ENCODE measurements around the gene PLCH1.

DNA sequence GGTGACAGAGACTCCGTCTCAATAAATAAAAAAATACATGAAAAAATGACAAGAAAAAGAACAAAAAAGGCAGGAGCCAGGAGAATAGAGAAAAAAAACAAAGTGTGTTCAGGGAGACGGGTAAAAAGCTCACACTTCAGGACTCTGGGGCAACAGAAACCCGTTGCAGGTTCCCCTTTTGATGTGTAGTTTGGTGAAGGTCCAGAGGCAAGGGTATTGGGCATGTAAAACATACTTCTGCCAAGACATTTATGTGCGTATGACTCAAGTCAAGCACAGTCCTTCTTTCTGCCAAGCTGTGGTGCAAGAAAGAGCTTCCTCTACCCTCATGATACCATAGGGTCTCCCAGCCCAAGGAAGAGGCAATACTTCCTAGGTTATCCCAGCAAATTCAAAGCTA is 418.0 kb downstream of the PLCH1 start:
- TF ChIP-seq, protein P1, sequence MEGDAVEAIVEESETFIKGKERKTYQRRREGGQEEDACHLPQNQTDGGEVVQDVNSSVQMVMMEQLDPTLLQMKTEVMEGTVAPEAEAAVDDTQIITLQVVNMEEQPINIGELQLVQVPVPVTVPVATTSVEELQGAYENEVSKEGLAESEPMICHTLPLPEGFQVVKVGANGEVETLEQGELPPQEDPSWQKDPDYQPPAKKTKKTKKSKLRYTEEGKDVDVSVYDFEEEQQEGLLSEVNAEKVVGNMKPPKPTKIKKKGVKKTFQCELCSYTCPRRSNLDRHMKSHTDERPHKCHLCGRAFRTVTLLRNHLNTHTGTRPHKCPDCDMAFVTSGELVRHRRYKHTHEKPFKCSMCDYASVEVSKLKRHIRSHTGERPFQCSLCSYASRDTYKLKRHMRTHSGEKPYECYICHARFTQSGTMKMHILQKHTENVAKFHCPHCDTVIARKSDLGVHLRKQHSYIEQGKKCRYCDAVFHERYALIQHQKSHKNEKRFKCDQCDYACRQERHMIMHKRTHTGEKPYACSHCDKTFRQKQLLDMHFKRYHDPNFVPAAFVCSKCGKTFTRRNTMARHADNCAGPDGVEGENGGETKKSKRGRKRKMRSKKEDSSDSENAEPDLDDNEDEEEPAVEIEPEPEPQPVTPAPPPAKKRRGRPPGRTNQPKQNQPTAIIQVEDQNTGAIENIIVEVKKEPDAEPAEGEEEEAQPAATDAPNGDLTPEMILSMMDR (IDR thresholded peaks at IDR 0.05 in 2 of 3, conservative IDR thresholded peaks at IDR 0.05 in 1 of 3; ENCODE audit: borderline replicate concordance in 1 of 3, insufficient read depth in 1 of 3, low read depth in 2 of 3, low read length in 2 of 3), result no peak
- TF ChIP-seq, protein P2, sequence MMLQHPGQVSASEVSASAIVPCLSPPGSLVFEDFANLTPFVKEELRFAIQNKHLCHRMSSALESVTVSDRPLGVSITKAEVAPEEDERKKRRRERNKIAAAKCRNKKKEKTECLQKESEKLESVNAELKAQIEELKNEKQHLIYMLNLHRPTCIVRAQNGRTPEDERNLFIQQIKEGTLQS (IDR thresholded peaks at IDR 0.05), result no peak
- TF ChIP-seq SP1 (IDR thresholded peaks at IDR 0.05; ENCODE audit: low read depth), result no peak
- no peak for TF ChIP-seq POLR2A (IDR thresholded peaks at IDR 0.05; ENCODE audit: borderline replicate concordance, extremely low read depth, insufficient read depth, insufficient read length)
- TF ChIP-seq EZH2 (IDR thresholded peaks at IDR 0.05), result no peak
- TF ChIP-seq POLR2AphosphoS5 (IDR thresholded peaks at IDR 0.05; ENCODE audit: low read depth, low read length), result no peak
